ENCODE measurements around the gene TRABD2B.

TRABD2B gene

DNA sequence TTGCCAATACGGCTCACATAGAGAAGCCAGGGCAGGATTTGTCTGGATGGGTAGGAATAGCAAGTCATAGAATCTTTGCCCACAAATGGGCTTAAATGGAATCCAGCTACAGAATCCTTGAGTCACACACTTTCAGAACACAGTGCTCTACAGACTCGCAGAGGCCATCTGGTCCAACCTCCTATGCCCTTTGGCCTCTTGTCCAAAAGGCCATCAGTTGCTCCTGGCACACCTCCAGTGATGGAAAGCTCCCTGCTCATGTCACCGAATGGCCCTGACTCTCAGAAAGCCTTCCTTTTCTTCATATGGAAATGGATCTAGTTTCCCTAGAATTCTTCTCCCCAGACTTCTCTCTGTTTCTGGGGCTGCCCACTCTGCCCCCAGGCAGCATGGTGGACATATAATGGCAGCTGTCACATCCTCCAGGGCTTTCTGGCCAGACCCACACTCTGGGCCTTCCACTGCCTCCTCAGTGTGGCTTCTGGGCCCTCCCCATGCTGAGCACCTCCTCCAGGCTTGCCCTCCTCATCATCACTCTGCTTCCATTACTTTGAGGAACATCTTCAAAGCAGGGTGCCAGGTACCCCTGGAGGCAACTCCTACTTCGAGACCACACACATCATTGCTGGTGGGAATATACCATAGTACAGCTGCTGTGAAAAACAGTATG lies 33.6 kb upstream of the TRABD2B start:
- no peaks in the 10 kb centered on the region for H3K36me3 ChIP-seq (ENCODE audit: insufficient read depth, low read length)
- no peak overlapping the region for H3K4me3 ChIP-seq (ENCODE audit: low read length)
- peaks cover 13% of the 10 kb centered on the region for H3K4me1 ChIP-seq (ENCODE audit: insufficient read depth, low read length)
- H3K9ac ChIP-seq (ENCODE audit: low read depth, low read length) = no peak overlapping the region
- no peak overlapping the region for H3K27ac ChIP-seq (ENCODE audit: low read depth, low read length)
- WGBS = 97% methylated on average over 4 of the region's 4 CpGs
- no peaks in the 10 kb centered on the region for H3K27me3 ChIP-seq (ENCODE audit: insufficient read depth, low read length)
- H3K9me3 ChIP-seq (ENCODE audit: insufficient read depth, low read depth, low read length) = no peaks in the 10 kb centered on the region

DNA sequence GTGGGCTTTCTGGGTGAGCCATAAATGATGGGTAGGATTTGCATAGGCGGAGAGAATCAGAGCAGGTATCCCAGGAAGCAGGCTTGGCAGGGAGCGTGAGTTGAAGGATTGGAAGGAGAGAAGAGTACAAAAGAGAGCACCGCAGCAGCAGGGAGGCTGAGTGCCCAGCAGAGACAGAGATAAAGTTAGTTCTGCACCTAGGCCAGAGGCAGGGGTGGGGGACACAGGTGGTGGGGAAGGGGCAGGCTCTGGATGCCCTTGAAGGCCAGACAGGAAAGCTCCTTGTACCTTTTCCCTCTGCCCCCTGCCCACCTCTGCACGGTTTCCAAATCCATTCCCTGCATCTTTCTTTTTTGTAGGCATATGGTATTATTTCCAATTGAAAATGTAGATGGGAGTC lies 33.0 kb upstream of the TRABD2B start:
- no peak overlapping the region for H3K27ac ChIP-seq (ENCODE audit: low read depth, low read length)
- H3K36me3 ChIP-seq (ENCODE audit: insufficient read depth, low read length) = no peaks in the 10 kb centered on the region
- no peak overlapping the region for H3K4me3 ChIP-seq (ENCODE audit: low read length)
- H3K9me3 ChIP-seq (ENCODE audit: insufficient read depth, low read depth, low read length) = no peaks in the 10 kb centered on the region
- H3K27me3 ChIP-seq (ENCODE audit: insufficient read depth, low read length) = no peaks in the 10 kb centered on the region
- 88% methylated on average over 3 of the region's 4 CpGs for WGBS
- peaks cover 15% of the 10 kb centered on the region for H3K4me1 ChIP-seq (ENCODE audit: insufficient read depth, low read length)
- no peak overlapping the region for H3K9ac ChIP-seq (ENCODE audit: low read depth, low read length)

DNA sequence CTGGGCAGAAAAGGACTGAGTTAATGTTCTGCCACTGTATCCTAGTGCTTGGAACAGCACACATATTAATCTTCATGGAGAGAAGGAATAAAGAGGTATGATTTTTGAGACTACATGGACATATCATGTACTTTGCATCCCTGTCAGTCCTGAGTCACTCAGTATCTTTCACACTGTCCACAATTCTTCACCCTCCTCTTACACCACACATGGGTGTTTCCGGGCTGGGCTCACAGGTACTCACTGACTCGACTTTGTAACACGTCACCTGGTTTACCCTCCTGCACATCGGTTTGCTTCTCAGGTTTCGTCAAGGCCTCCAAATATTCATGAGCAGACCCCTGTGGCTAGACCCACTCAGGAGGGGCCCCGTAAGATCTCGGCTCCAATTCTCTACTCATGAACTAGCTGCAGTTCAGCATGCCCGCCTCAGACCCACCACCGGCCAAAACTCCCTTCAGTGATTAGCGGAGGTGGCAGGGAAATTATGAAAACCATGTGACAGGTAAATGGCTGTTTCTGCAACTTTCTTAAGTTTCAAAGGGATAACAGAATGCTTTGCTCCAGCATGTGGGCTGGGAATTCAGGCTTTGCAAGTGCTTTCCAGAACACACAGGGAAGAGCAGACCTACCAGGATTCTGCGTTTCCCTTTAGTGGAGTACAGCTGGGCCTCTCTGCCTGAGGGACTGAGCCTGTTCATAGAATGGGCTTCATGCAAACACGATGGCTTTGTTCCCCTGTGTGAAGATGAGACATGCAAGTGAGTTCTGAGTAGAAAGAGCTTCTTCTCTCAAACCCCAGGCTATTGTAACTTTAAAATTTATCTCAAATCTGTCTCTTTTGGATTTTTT lies 31.3 kb upstream of the TRABD2B start:
- Histone ChIP-seq H3K27ac (ENCODE audit: low read depth, low read length) (no peak overlapping the region), H3K4me3 (ENCODE audit: low read length) (no peak overlapping the region), H3K4me1 (ENCODE audit: insufficient read depth, low read length) (peaks cover 27% of the 10 kb centered on the region), H3K27me3 (ENCODE audit: insufficient read depth, low read length) (no peaks in the 10 kb centered on the region), H3K9ac (ENCODE audit: low read depth, low read length) (no peak overlapping the region), H3K36me3 (ENCODE audit: insufficient read depth, low read length) (no peaks in the 10 kb centered on the region), H3K9me3 (ENCODE audit: insufficient read depth, low read depth, low read length) (no peaks in the 10 kb centered on the region)
- 57% methylated on average over 12 of the region's 12 CpGs for WGBS

DNA sequence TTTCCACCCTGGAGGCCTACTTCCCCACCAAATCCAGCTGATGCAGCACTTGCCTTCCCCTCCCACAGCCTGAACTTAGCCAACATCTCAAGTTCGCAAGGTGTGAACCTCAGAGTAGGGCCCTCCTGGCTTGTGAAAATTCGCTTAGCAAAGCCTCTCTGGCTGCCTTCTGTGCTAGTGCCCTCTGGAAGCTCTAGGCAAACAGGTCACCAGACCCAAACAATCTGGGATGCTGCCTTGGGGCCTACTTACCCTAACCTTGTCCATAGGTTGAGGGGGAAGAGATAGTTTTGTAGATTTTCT lies 30.3 kb upstream of the TRABD2B start:
- WGBS = 93% methylated on average over 2 of the region's 2 CpGs
- no peaks in the 10 kb centered on the region for H3K27me3 ChIP-seq (ENCODE audit: insufficient read depth, low read length)
- H3K9me3 ChIP-seq (ENCODE audit: insufficient read depth, low read depth, low read length) = no peaks in the 10 kb centered on the region

DNA sequence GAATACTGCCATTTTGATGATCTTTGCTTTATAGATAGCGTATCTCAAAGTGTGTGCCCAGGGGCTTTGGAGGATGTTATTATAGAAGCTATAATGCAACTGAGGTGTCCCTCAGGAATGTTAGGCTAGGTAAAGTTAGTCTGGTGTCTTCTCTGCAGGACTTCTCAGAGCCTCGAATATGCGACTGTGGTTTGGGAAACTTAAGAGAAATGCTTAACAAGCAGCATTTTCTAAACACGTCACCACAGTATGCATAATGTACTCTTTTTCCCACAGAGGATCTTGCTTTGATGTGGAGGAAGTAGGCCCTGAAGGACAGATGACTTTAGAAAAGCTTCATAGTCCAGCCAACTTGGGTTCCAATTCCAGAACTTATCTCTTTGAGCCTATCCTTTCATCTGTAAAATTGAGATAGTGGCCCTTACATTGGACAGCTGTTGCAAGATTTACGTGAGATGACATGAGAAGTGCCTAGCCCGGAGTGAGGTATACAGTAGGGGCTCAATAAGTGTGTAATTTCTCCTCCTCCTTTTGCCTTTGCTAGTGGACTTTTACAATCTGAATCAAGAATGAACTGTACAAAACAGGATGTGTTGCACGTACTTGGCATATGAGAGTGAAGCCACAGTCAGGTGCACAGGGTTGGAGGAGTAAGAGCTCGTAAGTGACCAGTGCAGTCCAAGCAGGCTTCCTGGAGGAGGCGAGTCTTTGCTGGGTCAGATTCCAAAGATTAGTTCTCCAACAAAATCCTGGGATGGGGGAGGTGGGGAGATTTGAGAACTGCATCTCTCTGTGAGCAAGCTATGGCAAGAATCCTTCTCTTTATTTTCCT lies 29.7 kb upstream of the TRABD2B start:
- Histone ChIP-seq H3K27ac (ENCODE audit: low read depth, low read length) (no peak overlapping the region), H3K4me3 (ENCODE audit: low read length) (no peak overlapping the region), H3K9me3 (ENCODE audit: insufficient read depth, low read depth, low read length) (no peaks in the 10 kb centered on the region), H3K4me1 (ENCODE audit: insufficient read depth, low read length) (peaks cover 27% of the 10 kb centered on the region), H3K27me3 (ENCODE audit: insufficient read depth, low read length) (no peaks in the 10 kb centered on the region), H3K36me3 (ENCODE audit: insufficient read depth, low read length) (no peaks in the 10 kb centered on the region), H3K9ac (ENCODE audit: low read depth, low read length) (no peak overlapping the region)
- WGBS = 91% methylated on average over 9 of the region's 9 CpGs

More for the DNA sequence above, 30.3 kb upstream of the TRABD2B start:
- Histone ChIP-seq H3K4me3 (ENCODE audit: low read length) (no peak overlapping the region), H3K4me1 (ENCODE audit: insufficient read depth, low read length) (peaks cover 27% of the 10 kb centered on the region), H3K36me3 (ENCODE audit: insufficient read depth, low read length) (no peaks in the 10 kb centered on the region), H3K9ac (ENCODE audit: low read depth, low read length) (no peak overlapping the region), H3K27ac (ENCODE audit: low read depth, low read length) (no peak overlapping the region)

DNA sequence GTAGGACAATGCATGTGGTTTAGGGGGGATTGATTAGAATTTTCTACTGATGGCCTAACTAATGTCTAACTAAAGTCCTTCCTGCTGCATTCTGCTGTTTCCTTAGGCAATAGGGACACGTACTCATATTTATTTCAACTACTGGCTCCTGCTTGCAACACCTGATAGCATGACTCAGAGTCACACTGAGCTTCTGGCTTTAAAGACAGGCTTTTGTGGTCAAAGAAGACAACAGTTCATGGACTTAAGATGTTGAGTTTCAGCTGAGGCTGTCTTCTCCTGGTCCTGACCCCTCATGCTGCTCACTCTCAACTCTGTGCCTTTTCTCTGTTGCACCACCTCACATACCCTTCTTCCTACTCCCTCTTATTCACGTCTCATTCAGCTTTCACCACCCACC lies 29.1 kb upstream of the TRABD2B start:
- 87% methylated on average over 2 of the region's 2 CpGs for WGBS

DNA sequence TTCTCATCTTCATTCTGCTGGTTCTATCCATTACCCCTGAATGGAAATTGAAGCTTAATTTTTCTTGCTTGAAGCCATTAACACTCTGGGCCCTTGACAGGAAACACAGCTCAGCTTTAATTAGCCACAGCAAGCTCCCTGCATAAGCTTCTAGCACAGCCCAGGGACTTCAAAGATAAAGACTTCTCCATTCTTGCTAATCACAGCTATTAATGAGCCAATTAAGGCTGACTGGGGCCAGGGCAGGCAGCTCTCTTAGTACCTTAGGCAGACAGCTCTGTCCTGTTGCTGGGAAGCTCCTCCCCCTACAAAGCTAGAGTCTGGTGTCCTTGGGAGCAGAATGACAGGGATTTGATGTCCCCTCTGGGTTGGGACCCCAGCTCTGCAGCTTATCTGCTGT lies 27.9 kb upstream of the TRABD2B start:
- Histone ChIP-seq H3K9me3 (ENCODE audit: insufficient read depth, low read depth, low read length) (no peaks in the 10 kb centered on the region), H3K4me1 (ENCODE audit: insufficient read depth, low read length) (peaks cover 27% of the 10 kb centered on the region), H3K27me3 (ENCODE audit: insufficient read depth, low read length) (no peaks in the 10 kb centered on the region), H3K4me3 (ENCODE audit: low read length) (no peak overlapping the region), H3K27ac (ENCODE audit: low read depth, low read length) (no peak overlapping the region), H3K36me3 (ENCODE audit: insufficient read depth, low read length) (no peaks in the 10 kb centered on the region), H3K9ac (ENCODE audit: low read depth, low read length) (no peak overlapping the region)

More for the DNA sequence above, 29.1 kb upstream of the TRABD2B start:
- no peaks in the 10 kb centered on the region for H3K36me3 ChIP-seq (ENCODE audit: insufficient read depth, low read length)
- no peaks in the 10 kb centered on the region for H3K9me3 ChIP-seq (ENCODE audit: insufficient read depth, low read depth, low read length)
- no peak overlapping the region for H3K27ac ChIP-seq (ENCODE audit: low read depth, low read length)
- H3K27me3 ChIP-seq (ENCODE audit: insufficient read depth, low read length) = no peaks in the 10 kb centered on the region
- no peak overlapping the region for H3K4me3 ChIP-seq (ENCODE audit: low read length)
- H3K4me1 ChIP-seq (ENCODE audit: insufficient read depth, low read length) = peaks cover 27% of the 10 kb centered on the region
- H3K9ac ChIP-seq (ENCODE audit: low read depth, low read length) = no peak overlapping the region

DNA sequence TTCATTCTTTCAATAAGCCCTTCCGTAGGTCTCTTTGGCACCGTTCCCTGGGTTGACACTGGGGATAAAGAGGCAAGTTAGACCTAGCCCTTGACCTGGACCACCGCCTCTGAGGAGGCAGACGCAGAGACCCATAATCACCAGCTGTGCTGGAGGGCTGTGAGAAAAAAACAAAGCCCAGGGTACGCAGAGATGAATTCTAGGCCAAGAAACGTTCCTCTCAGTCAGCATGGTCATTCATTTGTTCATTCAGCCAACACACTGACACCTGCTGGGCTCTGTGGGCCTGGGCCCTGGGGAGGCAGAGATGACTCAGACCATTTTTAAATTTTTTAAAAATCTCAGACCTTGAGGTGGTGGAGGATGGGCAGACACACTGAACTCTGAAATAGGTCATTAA lies 26.3 kb upstream of the TRABD2B start:
- Histone ChIP-seq H3K27ac (ENCODE audit: low read depth, low read length) (no peak overlapping the region), H3K4me3 (ENCODE audit: low read length) (no peak overlapping the region), H3K9me3 (ENCODE audit: insufficient read depth, low read depth, low read length) (no peaks in the 10 kb centered on the region), H3K27me3 (ENCODE audit: insufficient read depth, low read length) (no peaks in the 10 kb centered on the region), H3K9ac (ENCODE audit: low read depth, low read length) (no peak overlapping the region), H3K4me1 (ENCODE audit: insufficient read depth, low read length) (peaks cover 26% of the 10 kb centered on the region), H3K36me3 (ENCODE audit: insufficient read depth, low read length) (no peaks in the 10 kb centered on the region)
- 73% methylated on average over 6 of the region's 6 CpGs for WGBS

DNA sequence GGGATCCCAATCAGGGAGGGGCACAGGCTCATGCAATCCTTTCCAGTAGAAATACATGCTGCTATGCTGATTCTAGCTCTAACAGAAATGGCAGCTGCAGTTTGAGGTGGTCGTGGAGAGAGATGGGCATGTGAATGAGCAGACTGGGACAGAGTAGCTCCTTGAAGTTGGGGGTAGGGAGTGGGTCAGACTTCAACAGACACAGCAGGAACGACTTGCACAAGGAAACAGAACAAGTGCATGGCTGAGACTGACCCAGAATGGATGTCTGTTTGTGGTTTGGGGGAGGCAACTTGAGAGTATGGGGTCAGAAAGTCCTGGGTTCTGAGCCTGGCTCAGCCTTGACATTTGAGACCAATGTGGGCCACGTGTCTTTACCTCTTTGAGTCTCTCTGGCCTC lies 25.1 kb upstream of the TRABD2B start:
- no peaks in the 10 kb centered on the region for H3K27me3 ChIP-seq (ENCODE audit: insufficient read depth, low read length)
- no peak overlapping the region for H3K9ac ChIP-seq (ENCODE audit: low read depth, low read length)
- H3K27ac ChIP-seq (ENCODE audit: low read depth, low read length) = no peak overlapping the region
- H3K4me3 ChIP-seq (ENCODE audit: low read length) = no peak overlapping the region
- no peaks in the 10 kb centered on the region for H3K36me3 ChIP-seq (ENCODE audit: insufficient read depth, low read length)
- H3K4me1 ChIP-seq (ENCODE audit: insufficient read depth, low read length) = peaks cover 14% of the 10 kb centered on the region
- H3K9me3 ChIP-seq (ENCODE audit: insufficient read depth, low read depth, low read length) = no peaks in the 10 kb centered on the region
- WGBS = 88% methylated on average over 3 of the region's 3 CpGs

DNA sequence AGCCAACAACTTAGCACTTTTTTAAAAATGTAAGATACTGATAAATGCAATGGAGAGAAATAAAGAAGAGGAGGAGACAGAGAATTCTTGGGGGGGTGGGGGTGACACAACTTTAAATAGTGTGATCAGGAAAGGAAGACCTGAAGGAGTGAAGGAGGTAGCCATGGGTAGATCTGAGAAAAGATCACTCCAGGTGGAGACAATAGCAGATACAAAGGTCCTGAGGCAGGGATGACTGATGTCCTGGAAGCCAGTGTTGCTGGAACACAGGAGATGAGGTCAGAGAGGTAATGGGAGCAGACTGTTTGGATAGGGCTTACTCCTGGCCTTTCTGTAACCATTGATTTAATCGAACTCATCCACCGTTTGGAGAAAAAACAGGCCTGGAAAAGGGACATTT lies 24.6 kb upstream of the TRABD2B start:
- 92% methylated on average over 2 of the region's 2 CpGs for WGBS
- H3K9ac ChIP-seq (ENCODE audit: low read depth, low read length) = no peak overlapping the region
- H3K27ac ChIP-seq (ENCODE audit: low read depth, low read length) = no peak overlapping the region
- H3K9me3 ChIP-seq (ENCODE audit: insufficient read depth, low read depth, low read length) = no peaks in the 10 kb centered on the region
- no peak overlapping the region for H3K4me3 ChIP-seq (ENCODE audit: low read length)
- H3K36me3 ChIP-seq (ENCODE audit: insufficient read depth, low read length) = no peaks in the 10 kb centered on the region
- H3K27me3 ChIP-seq (ENCODE audit: insufficient read depth, low read length) = no peaks in the 10 kb centered on the region
- H3K4me1 ChIP-seq (ENCODE audit: insufficient read depth, low read length) = peaks cover 14% of the 10 kb centered on the region

DNA sequence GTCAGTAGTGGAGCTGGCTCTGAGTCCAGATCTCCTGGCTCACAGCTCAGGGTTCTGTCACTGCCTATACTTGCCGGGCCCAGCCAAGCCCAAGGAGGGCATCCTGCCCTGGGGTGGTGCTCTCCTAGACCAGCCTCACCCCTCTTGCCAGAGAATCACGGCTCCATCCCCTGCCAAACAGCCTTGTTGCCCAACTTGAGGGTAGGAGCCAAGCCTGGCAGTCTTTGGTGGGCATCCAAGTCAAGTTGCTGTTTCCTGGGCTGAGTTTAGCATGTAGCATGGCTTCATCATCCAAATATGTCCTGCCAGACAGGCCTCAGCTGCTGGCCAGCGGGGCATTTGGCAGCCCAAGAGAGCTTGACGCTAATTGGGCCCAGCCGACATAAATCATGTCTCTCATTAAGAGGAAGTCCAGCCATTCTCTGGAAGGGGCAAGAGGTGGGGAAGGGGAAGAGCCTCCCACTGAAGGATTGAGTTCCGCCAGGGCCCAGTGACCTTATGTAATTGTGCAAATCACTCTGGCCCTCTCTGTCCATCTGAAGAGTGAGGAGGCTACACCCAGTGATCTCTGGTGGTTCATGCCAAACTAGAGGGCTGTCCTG lies 22.6 kb upstream of the TRABD2B start:
- Histone ChIP-seq H3K9me3 (ENCODE audit: insufficient read depth, low read depth, low read length) (no peaks in the 10 kb centered on the region), H3K27ac (ENCODE audit: low read depth, low read length) (no peak overlapping the region), H3K36me3 (ENCODE audit: insufficient read depth, low read length) (no peaks in the 10 kb centered on the region), H3K4me3 (ENCODE audit: low read length) (no peak overlapping the region), H3K4me1 (ENCODE audit: insufficient read depth, low read length) (peaks cover 7% of the 10 kb centered on the region), H3K9ac (ENCODE audit: low read depth, low read length) (no peak overlapping the region), H3K27me3 (ENCODE audit: insufficient read depth, low read length) (no peaks in the 10 kb centered on the region)
- 95% methylated on average over 6 of the region's 6 CpGs for WGBS

Measured in HUES64 (cell line).